UCSD-AML1 (cell line): ENCODE data around the gene AHCYL2.

Experiments used
- DNase-seq: peaks from one replicate; lab custom pipeline; 2025; ENCODE audit not compliant: unreplicated experiment; lab: John Stamatoyannopoulos, UW

AHCYL2 gene

GRCh38 chr7:129224251-129225205 lies at the start of gene AHCYL2:
TSS of gene AHCYL2 (plus strand) at chr7:129225030.
- DNase-seq, result peak; percentile 93

- no peak for DNase-seq
Measured at GRCh38 chr7:129176916-129177710, 47.7 kb upstream of the AHCYL2 start.

- no peak for DNase-seq
Measured at GRCh38 chr7:129184981-129185670, 39.7 kb upstream of the AHCYL2 start.

- DNase-seq, result no peak
Measured at GRCh38 chr7:129186749-129187260, 38.0 kb upstream of the AHCYL2 start.

- DNase-seq, result no peak
Measured at GRCh38 chr7:129187681-129188371, 37.0 kb upstream of the AHCYL2 start.

- no peak for DNase-seq
Measured at GRCh38 chr7:129188372-129188891, 36.4 kb upstream of the AHCYL2 start, which contains the start of gene SMO. TSS of gene SMO (plus strand) at chr7:129188633. CDS start at chr7:129189152, 519 bp downstream.

GRCh38 chr7:129188892-129189660 lies 35.8 kb upstream of the AHCYL2 start:
- DNase-seq, result no peak

GRCh38 chr7:129189661-129190310 lies 35.0 kb upstream of the AHCYL2 start:
- no peak for DNase-seq

- DNase-seq, result no peak
Measured at GRCh38 chr7:129191272-129191671, 33.6 kb upstream of the AHCYL2 start.

- DNase-seq, result no peak
Measured at GRCh38 chr7:129193892-129194291, 30.9 kb upstream of the AHCYL2 start.

GRCh38 chr7:129197771-129198170 lies 27.1 kb upstream of the AHCYL2 start:
- DNase-seq, result no peak

GRCh38 chr7:129199406-129199805 lies 25.4 kb upstream of the AHCYL2 start:
- no peak for DNase-seq

- DNase-seq, result no peak
Measured at GRCh38 chr7:129202058-129202777, 22.6 kb upstream of the AHCYL2 start.

- no peak for DNase-seq
Measured at GRCh38 chr7:129203050-129203741, 21.6 kb upstream of the AHCYL2 start.

- DNase-seq, result no peak
Measured at GRCh38 chr7:129205126-129205818, 19.6 kb upstream of the AHCYL2 start.

GRCh38 chr7:129205987-129206785 lies 18.6 kb upstream of the AHCYL2 start:
- no peak for DNase-seq
